Measurements from ENCODE around the gene KCNK16.

DNA sequence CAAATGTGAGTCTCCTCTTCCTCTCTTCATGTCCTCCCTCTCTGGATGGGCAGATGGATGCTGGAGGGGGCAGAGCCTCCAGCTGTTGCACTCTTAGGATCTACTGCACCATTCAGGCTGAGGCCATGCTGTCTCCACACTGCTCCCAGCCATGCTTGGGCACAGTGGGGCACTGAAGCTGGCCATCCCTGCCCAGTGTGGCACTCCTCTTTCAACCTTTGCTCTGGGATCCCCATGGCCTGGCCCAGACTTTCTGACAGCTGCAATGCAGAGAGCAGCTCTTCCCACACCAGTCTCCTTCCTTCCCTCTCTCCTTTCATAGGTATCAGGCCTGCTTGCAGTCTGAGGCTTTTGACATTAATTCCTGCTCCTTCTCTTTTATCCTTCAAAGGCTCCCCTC, 17.6 kb downstream of the KCNK16 start:
- TF ChIP-seq POLR2A (IDR thresholded peaks at IDR 0.05) (no peak), CTCF (IDR thresholded peaks at IDR 0.05) (no peak), POLR2AphosphoS5 (IDR thresholded peaks at IDR 0.05) (no peak)

All from breast epithelium (tissue), 3 donors.